GM23338 (cell line): ENCODE results near the gene SRPK1. TPM values are rescaled to one million over a fixed set of nuclear protein-coding genes. Genes with fewer than 3 reads are reported as not detected.

ENCODE experiments used
- ATAC-seq: fragments of 200-7000 bp; cut with Tn5 transposase; 3 replicates; pipeline ENCODE4 v1.9.1; 2020
- DNase-seq: peaks from one replicate; pipeline ENCODE4 v3.0.0-alpha.2; 2015; ENCODE audit warnings: low spot score
- H2AFZ ChIP-seq: fragments of 200-600 bp; sonication (generic); 2 replicates; pipeline ENCODE4 v1.8.0; 2016; ENCODE audit warnings: antibody characterized with exemption, mild to moderate bottlenecking, moderate library complexity
- H3F3A ChIP-seq: fragments of 200-600 bp; sonication (generic); replicated peaks from 2 replicates; pipeline ENCODE4 v1.8.0; 2017; ENCODE audit warnings: antibody characterized with exemption, mixed run types, low read depth
- H3K27ac ChIP-seq: fragments of 200-600 bp; sonication (generic); 2 replicates; pipeline ENCODE4 v1.6.1; 2016; ENCODE audit warnings: low read depth
- H3K27me3 ChIP-seq: fragments of 200-600 bp; sonication (generic); 2 replicates; pipeline ENCODE4 v1.8.0; 2016; ENCODE audit warnings: mild to moderate bottlenecking, mixed run types, moderate library complexity; ENCODE audit not compliant: insufficient read depth
- H3K36me3 ChIP-seq: fragments of 200-600 bp; sonication (generic); 2 replicates; pipeline ENCODE4 v1.8.0; 2016; ENCODE audit warnings: mild to moderate bottlenecking; ENCODE audit not compliant: insufficient read depth
- H3K4me1 ChIP-seq: fragments of 200-600 bp; sonication (generic); 2 replicates; pipeline ENCODE4 v1.8.0; 2016; ENCODE audit warnings: mild to moderate bottlenecking, moderate library complexity; ENCODE audit not compliant: insufficient read depth
- H3K4me2 ChIP-seq: fragments of 200-600 bp; sonication (generic); 2 replicates; pipeline ENCODE4 v1.7.1; 2017; ENCODE audit warnings: mixed run types
- H3K4me3 ChIP-seq: fragments of 200-600 bp; sonication (generic); 2 replicates; pipeline ENCODE4 v1.6.1; 2016; ENCODE audit warnings: mixed run types
- H3K79me2 ChIP-seq: fragments of 200-600 bp; sonication (generic); replicated peaks from 2 replicates; pipeline ENCODE4 v1.8.0; 2017; ENCODE audit warnings: mild to moderate bottlenecking; ENCODE audit not compliant: insufficient read depth
- H3K9me2 ChIP-seq: fragments of 200-600 bp; sonication (generic); 2 replicates; pipeline ENCODE4 v1.8.0; 2017; ENCODE audit not compliant: insufficient read depth
- H4K20me1 ChIP-seq: fragments of 200-600 bp; sonication (generic); replicated peaks from 2 replicates; pipeline ENCODE4 v1.8.0; 2017; ENCODE audit warnings: mild to moderate bottlenecking; ENCODE audit not compliant: insufficient read depth
- H3K27ac Mint-ChIP-seq: 2 replicates; pipeline ENCODE4 v1.8.0; 2020; ENCODE audit warnings: inconsistent platforms, mild to moderate bottlenecking, moderate library complexity, mixed read lengths
- H3K27me3 Mint-ChIP-seq: 3 replicates; pipeline ENCODE4 v1.8.0; 2022; ENCODE audit warnings: low read depth, mild to moderate bottlenecking, moderate library complexity, mixed read lengths, inconsistent platforms; ENCODE audit not compliant: insufficient read depth, poor library complexity
- H3K36me3 Mint-ChIP-seq: 3 replicates; pipeline ENCODE4 v1.8.0; 2021; ENCODE audit warnings: low read depth, mild to moderate bottlenecking, inconsistent platforms, moderate library complexity, mixed read lengths
- H3K4me1 Mint-ChIP-seq: 3 replicates; pipeline ENCODE4 v1.8.0; 2020; ENCODE audit warnings: mild to moderate bottlenecking, inconsistent platforms, mixed read lengths
- H3K4me3 Mint-ChIP-seq: 3 replicates; pipeline ENCODE4 v1.8.0; 2021; ENCODE audit warnings: moderate library complexity, mild to moderate bottlenecking, inconsistent platforms, mixed read lengths
- H3K9me3 Mint-ChIP-seq: 3 replicates; pipeline ENCODE4 v1.8.0; 2020; ENCODE audit warnings: moderate library complexity, mild to moderate bottlenecking, inconsistent platforms, mixed read lengths
- CREB1 ChIP-seq: fragments of 250-450 bp; sonication (Bioruptor Pico); IDR thresholded peaks from 2 replicates; pipeline ENCODE4 v1.5.0; 2020; ENCODE audit warnings: low read depth, mild to moderate bottlenecking, moderate library complexity
- CTCF ChIP-seq, 2 experiments: fragments of 200-600 bp in 1 of 2; sonication (generic) in 1 of 2; conservative IDR thresholded peaks; 2 replicates each; pipeline versions ENCODE4 v1.5.1 to v1.6.1; 2016 to 2017; ENCODE audit warnings: antibody characterized with exemption in 2 of 2, low read depth in 2 of 2, mild to moderate bottlenecking in 2 of 2, moderate library complexity in 1 of 2
- ETS1 ChIP-seq: IDR thresholded peaks from 2 replicates; pipeline ENCODE4 v1.6.1; 2016; ENCODE audit warnings: antibody characterized with exemption
- EZH2phosphoT487 ChIP-seq: fragments of 200-600 bp; sonication (generic); IDR thresholded peaks from one replicate; pipeline ENCODE4 v1.8.1; 2018; ENCODE audit warnings: antibody characterized with exemption; ENCODE audit not compliant: unreplicated experiment
- NANOG ChIP-seq: IDR thresholded peaks from 2 replicates; pipeline ENCODE4 v1.6.1; 2016; ENCODE audit warnings: antibody characterized with exemption, borderline replicate concordance
- POLR2AphosphoS5 ChIP-seq: IDR thresholded peaks from 2 replicates; pipeline ENCODE4 v1.6.1; 2016; ENCODE audit warnings: antibody characterized with exemption, low read depth
- REST ChIP-seq: IDR thresholded peaks from one replicate; pipeline ENCODE4 v1.6.1; 2018; ENCODE audit warnings: antibody characterized with exemption; ENCODE audit not compliant: unreplicated experiment
- STAT1 ChIP-seq: IDR thresholded peaks from one replicate; pipeline ENCODE4 v1.6.1; 2016; ENCODE audit warnings: antibody characterized with exemption; ENCODE audit not compliant: unreplicated experiment
- ZNF114 ChIP-seq: fragments of 250-450 bp; sonication (Bioruptor Pico); IDR thresholded peaks from 2 replicates; pipeline ENCODE4 v1.5.0; 2020; ENCODE audit warnings: mild to moderate bottlenecking, moderate library complexity
- polyA plus RNA-seq: library from polyadenylated mRNA; unstranded; fragments of >200 nt; fragmentation: Nextera tagmentation; extraction: Ambion mirVana; gene quantifications from 2 replicates; pipeline ENCODE4 v1.2.1, GENCODE V29; 2016
- total RNA-seq: library from RNA; depleted of rRNA; stranded (reverse); fragments of >200 nt; shearing (Covaris generic); gene quantifications from 2 replicates; pipeline ENCODE4 v1.2.3, GENCODE V29; 2014

The SRPK1 gene
- total and polyA plus RNA-seq, 2 experiments from 2014 or later: 175 to 202 TPM

- DNase-seq (no peak), ATAC-seq (no peak)
- Histone ChIP-seq H4K20me1 (no peaks in the 10 kb centered on the region), H3K79me2 (no peaks in the 10 kb centered on the region), H3K4me2 (no peak overlapping the region), H3F3A (0 out of 2 replicates have a peak, but pooled peaks cover 6% of the 10 kb centered on the region), H3K36me3 (no peaks in the 10 kb centered on the region), H3K4me1 (peaks cover 14% of the 10 kb centered on the region), H3K27me3 (no peaks in the 10 kb centered on the region), H3K27ac (no peak overlapping the region), H3K4me3 (no peak overlapping the region), H3K9me2 (no peaks in the 10 kb centered on the region), H2AFZ (no peak overlapping the region)
- Mint-ChIP-seq H3K36me3 (no peaks in the 10 kb centered on the region), H3K4me3 (no peak overlapping the region), H3K9me3 (no peaks in the 10 kb centered on the region), H3K4me1 (peaks cover 23% of the 10 kb centered on the region), H3K27me3 (peaks cover 14% of the 10 kb centered on the region), H3K27ac (no peak overlapping the region)
- TF ChIP-seq STAT1: no peak
- no peak for TF ChIP-seq CREB1 (CRISPR knock-in tag)
- no peak for TF ChIP-seq POLR2AphosphoS5
- peak; percentile 58; the same call in 1 of the 2 replicates for TF ChIP-seq NANOG
- no peak for TF ChIP-seq REST
Measured at GRCh38 chr6:35801148-35801547, 119.8 kb downstream of the SRPK1 start.

GRCh38 chr6:35798706-35799105 is 122.2 kb downstream of the SRPK1 start:
- TF ChIP-seq POLR2AphosphoS5: no peak

GRCh38 chr6:35797837-35798526 is 122.9 kb downstream of the SRPK1 start:
- no peaks in the 10 kb centered on the region for H3K79me2 ChIP-seq
- H3K27ac Mint-ChIP-seq: no peak overlapping the region
- H3K4me3 Mint-ChIP-seq: no peak overlapping the region
- H3K36me3 ChIP-seq: no peaks in the 10 kb centered on the region
- no peak overlapping the region for H3K4me3 ChIP-seq
- ATAC-seq (peak; percentile 77), DNase-seq (peak; percentile 52)
- H3K9me2 ChIP-seq: peaks cover 7% of the 10 kb centered on the region; the same call in 1 of the 2 replicates
- peaks cover 15% of the 10 kb centered on the region for H3K27me3 Mint-ChIP-seq
- no peak overlapping the region for H3K27ac ChIP-seq
- H2AFZ ChIP-seq: peak overlapping the region; percentile 99
- H4K20me1 ChIP-seq: no peaks in the 10 kb centered on the region
- H3K36me3 Mint-ChIP-seq: no peaks in the 10 kb centered on the region
- H3K4me1 Mint-ChIP-seq: peaks cover 22% of the 10 kb centered on the region
- 0 out of 2 replicates have a peak, but pooled peaks cover 6% of the 10 kb centered on the region for H3F3A ChIP-seq
- H3K4me1 ChIP-seq: peaks cover 14% of the 10 kb centered on the region
- H3K9me3 Mint-ChIP-seq: no peaks in the 10 kb centered on the region
- H3K27me3 ChIP-seq: no peaks in the 10 kb centered on the region
- no peak overlapping the region for H3K4me2 ChIP-seq
- TF ChIP-seq EZH2phosphoT487 (no peak), POLR2AphosphoS5 (no peak), ZNF114 (CRISPR knock-in tag) (no peak), STAT1 (no peak), CTCF (conservative IDR thresholded peaks at IDR 0.05; ENCODE audit: low read depth in 2 of 2) (peak in 1 of 2 experiments; percentile 27; a peak in 1 of 4 replicates), ETS1 (no peak)

More at GRCh38 chr6:35798706-35799105, 122.2 kb downstream of the SRPK1 start:
- peak; percentile 16; the same call in 2 of the 3 replicates for ATAC-seq
- 0 out of 2 replicates have a peak overlapping the region, but pooled peaks have one; percentile 17 for H3K4me2 ChIP-seq
- H3K27me3 Mint-ChIP-seq: peaks cover 15% of the 10 kb centered on the region
- H3K79me2 ChIP-seq: no peaks in the 10 kb centered on the region
- no peak overlapping the region for H3K27ac Mint-ChIP-seq
- H3F3A ChIP-seq: 0 out of 2 replicates have a peak, but pooled peaks cover 6% of the 10 kb centered on the region
- no peaks in the 10 kb centered on the region for H3K9me3 Mint-ChIP-seq
- H3K4me3 ChIP-seq: no peak overlapping the region
- H3K36me3 Mint-ChIP-seq: no peaks in the 10 kb centered on the region
- no peaks in the 10 kb centered on the region for H3K27me3 ChIP-seq
- no peak overlapping the region; the same call in 2 of the 3 replicates for H3K4me3 Mint-ChIP-seq
- no peak overlapping the region for H3K27ac ChIP-seq
- H4K20me1 ChIP-seq: no peaks in the 10 kb centered on the region
- peaks cover 22% of the 10 kb centered on the region for H3K4me1 Mint-ChIP-seq
- no peaks in the 10 kb centered on the region for H3K36me3 ChIP-seq
- H3K4me1 ChIP-seq: peaks cover 14% of the 10 kb centered on the region
- H2AFZ ChIP-seq: peak overlapping the region; percentile 99
- peaks cover 6% of the 10 kb centered on the region; the same call in 1 of the 2 replicates for H3K9me2 ChIP-seq
- peak; percentile 37 for DNase-seq
